ENCODE data around the gene DOCK4. TPM values are rescaled to one million over a fixed set of nuclear protein-coding genes. Genes with fewer than 3 reads are reported as not detected.

The DOCK4 gene
- total RNA-seq, 2 donors from 2014 or later: 6.5 to 11.1 TPM

DNA sequence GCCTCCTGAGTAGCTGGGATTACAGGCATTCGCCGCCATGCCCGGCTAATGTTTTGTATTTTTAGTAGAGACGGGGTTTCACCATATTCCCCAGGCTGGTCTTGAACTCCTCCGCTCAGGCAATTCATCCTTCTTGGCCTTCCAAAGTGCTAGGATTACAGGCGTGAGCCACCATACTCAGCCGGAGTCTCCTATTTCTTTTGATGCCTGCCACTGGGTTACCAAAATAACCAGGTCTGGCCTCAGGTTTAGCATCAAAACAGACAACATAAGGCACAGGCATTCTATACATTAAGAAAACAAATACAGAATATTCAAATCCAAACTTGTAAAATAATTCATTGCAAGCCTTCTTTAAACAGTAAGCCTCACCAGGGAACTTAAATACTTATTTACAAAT lies 354.1 kb downstream of the DOCK4 start:
- Histone ChIP-seq H3K27me3 (no peaks in the 10 kb centered on the region), H3K27ac (no peak overlapping the region), H3K4me1 (peaks cover 7% of the 10 kb centered on the region), H3K4me3 (no peak overlapping the region), H3K9me3 (no peaks in the 10 kb centered on the region), H3K9ac (ENCODE audit: low read depth in 2 of 2, low read length in 2 of 2) (no peak overlapping the region), H3K36me3 (no peaks in the 10 kb centered on the region)
- no peak for DNase-seq
- intact Hi-C loops (cut with DNase I): loop anchor here (5.0 kb wide), 1 partner anchor 100 kb away; no protein-coding TSS in a partner anchor
- TF ChIP-seq, protein P1, sequence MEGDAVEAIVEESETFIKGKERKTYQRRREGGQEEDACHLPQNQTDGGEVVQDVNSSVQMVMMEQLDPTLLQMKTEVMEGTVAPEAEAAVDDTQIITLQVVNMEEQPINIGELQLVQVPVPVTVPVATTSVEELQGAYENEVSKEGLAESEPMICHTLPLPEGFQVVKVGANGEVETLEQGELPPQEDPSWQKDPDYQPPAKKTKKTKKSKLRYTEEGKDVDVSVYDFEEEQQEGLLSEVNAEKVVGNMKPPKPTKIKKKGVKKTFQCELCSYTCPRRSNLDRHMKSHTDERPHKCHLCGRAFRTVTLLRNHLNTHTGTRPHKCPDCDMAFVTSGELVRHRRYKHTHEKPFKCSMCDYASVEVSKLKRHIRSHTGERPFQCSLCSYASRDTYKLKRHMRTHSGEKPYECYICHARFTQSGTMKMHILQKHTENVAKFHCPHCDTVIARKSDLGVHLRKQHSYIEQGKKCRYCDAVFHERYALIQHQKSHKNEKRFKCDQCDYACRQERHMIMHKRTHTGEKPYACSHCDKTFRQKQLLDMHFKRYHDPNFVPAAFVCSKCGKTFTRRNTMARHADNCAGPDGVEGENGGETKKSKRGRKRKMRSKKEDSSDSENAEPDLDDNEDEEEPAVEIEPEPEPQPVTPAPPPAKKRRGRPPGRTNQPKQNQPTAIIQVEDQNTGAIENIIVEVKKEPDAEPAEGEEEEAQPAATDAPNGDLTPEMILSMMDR (IDR thresholded peaks at IDR 0.05): no peak

DNA sequence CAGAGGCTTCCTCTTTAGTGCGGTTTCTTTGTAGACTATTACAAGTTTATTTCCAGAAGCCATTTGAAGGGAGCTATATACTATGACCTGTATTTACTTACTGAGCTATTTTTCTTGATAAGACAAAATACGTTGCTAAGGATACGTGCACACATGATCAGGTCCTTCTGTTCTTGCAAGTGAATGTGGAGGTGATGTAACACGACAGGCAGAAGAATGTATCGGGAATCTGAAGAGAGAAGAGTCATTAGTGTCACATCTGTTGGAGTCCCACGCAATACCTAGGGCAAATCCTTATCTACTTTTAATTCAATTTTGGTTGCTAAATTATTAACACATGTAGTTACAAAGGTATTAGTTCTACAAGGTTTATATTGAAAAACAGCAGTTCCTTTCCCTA lies 359.3 kb downstream of the DOCK4 start:
- Histone ChIP-seq H3K27ac (no peak overlapping the region), H3K9ac (ENCODE audit: low read depth in 2 of 2, low read length in 2 of 2) (no peak overlapping the region), H3K36me3 (no peaks in the 10 kb centered on the region), H3K9me3 (no peaks in the 10 kb centered on the region), H3K4me1 (peaks cover 5% of the 10 kb centered on the region), H3K4me3 (no peak overlapping the region), H3K27me3 (no peaks in the 10 kb centered on the region)
- no peak for DNase-seq
- TF ChIP-seq, protein P1 (IDR thresholded peaks at IDR 0.05): no peak
- intact Hi-C loops (cut with DNase I): no loop called here

DNA sequence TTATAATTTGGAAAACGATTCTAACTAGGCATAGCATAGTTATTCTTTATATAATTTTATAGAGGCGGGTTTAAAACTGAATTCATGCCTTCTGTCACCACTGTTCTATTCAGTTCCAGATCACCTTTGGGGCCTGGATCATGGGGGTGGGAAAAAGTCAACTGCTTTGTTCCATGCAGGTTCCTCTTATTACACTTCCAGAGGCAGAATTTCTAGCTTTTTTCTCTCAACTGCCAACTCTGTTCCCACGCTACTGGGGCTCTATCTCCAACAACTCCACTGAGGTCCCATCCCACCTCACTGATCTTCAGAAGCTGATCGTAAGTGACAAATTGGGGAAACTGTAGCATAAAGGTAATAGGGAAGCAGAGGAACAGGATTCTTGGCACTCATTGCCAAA lies 360.3 kb downstream of the DOCK4 start:
- H3K4me3 ChIP-seq: no peak overlapping the region
- TF ChIP-seq, protein P1 (IDR thresholded peaks at IDR 0.05): no peak
- intact Hi-C loops (cut with DNase I): no loop called here
- no peak overlapping the region for H3K27ac ChIP-seq
- H3K36me3 ChIP-seq: no peaks in the 10 kb centered on the region
- H3K9me3 ChIP-seq: no peaks in the 10 kb centered on the region
- H3K27me3 ChIP-seq: no peaks in the 10 kb centered on the region
- no peak for DNase-seq
- no peak overlapping the region for H3K9ac ChIP-seq (ENCODE audit: low read depth in 2 of 2, low read length in 2 of 2)
- peaks cover 5% of the 10 kb centered on the region for H3K4me1 ChIP-seq

DNA sequence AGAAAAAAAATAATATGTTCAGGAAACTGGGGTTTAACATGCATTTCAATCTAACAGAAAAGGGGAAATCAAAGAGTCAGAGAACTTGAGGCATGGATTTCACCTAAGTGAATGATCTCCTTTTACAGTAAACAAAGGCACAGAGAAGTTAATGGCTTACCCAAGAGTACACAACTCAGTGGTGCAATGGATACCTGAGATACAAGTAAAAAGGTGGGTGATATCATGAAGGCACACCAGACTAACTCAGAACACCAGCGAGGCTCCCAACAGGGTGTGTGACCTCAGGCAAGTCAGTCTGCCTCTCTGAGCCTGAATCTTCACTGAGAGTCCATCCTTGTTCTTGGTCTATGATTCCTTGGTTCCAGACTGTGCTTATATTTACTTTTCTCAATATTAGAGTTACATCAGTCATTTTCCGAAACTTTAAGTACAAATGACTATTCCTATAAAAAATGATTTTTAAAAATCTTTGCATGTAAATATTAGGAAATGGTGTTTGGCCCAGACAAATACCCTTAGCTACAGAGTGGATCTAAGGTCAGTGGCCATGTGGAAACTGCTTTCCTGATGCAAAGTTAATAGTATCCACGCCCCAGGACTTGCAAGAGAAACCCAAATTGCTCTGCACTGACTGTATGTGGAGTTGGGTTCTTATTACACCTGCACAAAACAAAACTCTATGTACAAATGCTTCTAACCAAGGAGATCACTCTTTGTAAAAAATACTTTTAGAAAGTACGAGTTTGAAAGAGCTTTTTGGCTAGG lies 361.1 kb downstream of the DOCK4 start:
- H3K9me3 ChIP-seq: no peaks in the 10 kb centered on the region
- no peak overlapping the region for H3K9ac ChIP-seq (ENCODE audit: low read depth in 2 of 2, low read length in 2 of 2)
- TF ChIP-seq, protein P1 (IDR thresholded peaks at IDR 0.05): no peak
- H3K4me3 ChIP-seq: no peak overlapping the region
- H3K27me3 ChIP-seq: no peaks in the 10 kb centered on the region
- no peaks in the 10 kb centered on the region for H3K36me3 ChIP-seq
- DNase-seq: no peak
- peaks cover 5% of the 10 kb centered on the region for H3K4me1 ChIP-seq
- no peak overlapping the region for H3K27ac ChIP-seq
- intact Hi-C loops (cut with DNase I): no loop called here

DNA sequence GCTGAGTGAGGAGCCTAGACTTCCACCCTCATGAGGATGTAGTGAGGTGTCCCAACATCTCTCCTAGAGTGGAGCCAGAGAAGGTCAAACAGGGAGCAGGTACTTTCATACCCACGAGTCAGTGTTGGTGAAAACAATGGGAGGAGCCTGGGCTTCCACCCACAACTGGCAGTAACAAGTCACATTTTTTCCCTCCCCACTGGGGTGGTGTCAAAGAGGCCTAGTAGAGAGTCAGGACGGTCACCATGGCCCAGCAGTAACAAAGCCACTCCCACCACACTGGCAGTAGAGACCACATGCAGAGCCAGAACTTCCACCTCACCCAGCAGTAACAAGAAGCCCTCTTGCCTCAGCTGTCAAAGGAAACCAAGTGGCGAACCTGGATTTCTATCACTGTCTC lies 363.7 kb downstream of the DOCK4 start:
- intact Hi-C loops (cut with DNase I): no loop called here
- Histone ChIP-seq H3K4me1 (peaks cover 5% of the 10 kb centered on the region), H3K9ac (ENCODE audit: low read depth in 2 of 2, low read length in 2 of 2) (no peak overlapping the region), H3K9me3 (no peaks in the 10 kb centered on the region), H3K27ac (no peak overlapping the region), H3K36me3 (no peaks in the 10 kb centered on the region), H3K27me3 (no peaks in the 10 kb centered on the region), H3K4me3 (no peak overlapping the region)
- TF ChIP-seq, protein P1 (IDR thresholded peaks at IDR 0.05): no peak
- no peak for DNase-seq

All from colonic mucosa (tissue), 4 donors.